Caco-2 (cell line): ENCODE measurements around the gene OR5M3. TPM values are rescaled to one million over a fixed set of nuclear protein-coding genes. Genes with fewer than 3 reads are reported as not detected.

Experiments used
- BruUV-seq: library from RNA; stranded (reverse); fragments of 400-500 nt; replicated peaks from 2 replicates; lab custom pipeline; 2021; lab: Mats Ljungman, UMichigan
- CTCF ChIA-PET: fragments of 300-600 bp; sonication (Branson Sonifier 250); formaldehyde crosslinking; loops from one replicate; lab custom pipeline; 2022; ENCODE audit warnings: antibody characterized with exemption; lab: Charles Lee
- POLR2A ChIA-PET: fragments of 300-600 bp; sonication (Branson Sonifier 250); formaldehyde crosslinking; loops from one replicate; lab custom pipeline; 2022; ENCODE audit warnings: antibody characterized with exemption; lab: Charles Lee
- DNase-seq, 2 experiments: peaks; one replicate each; pipeline versions ENCODE4 v3.0.0 to v3.0.0-alpha.2; 2020 to 2022
- H3K27me3 ChIP-seq: replicated peaks from 2 replicates; pipeline ENCODE4 v1.6.0; 2011; ENCODE audit warnings: low read length; ENCODE audit not compliant: control insufficient read depth, insufficient read depth
- H3K36me3 ChIP-seq: 2 replicates; pipeline ENCODE4 v1.5.1; 2011; ENCODE audit warnings: low read length; ENCODE audit not compliant: control insufficient read depth, insufficient read depth
- H3K4me1 ChIP-seq: fragments of 250-450 bp; sonication (Bioruptor Pico); 2 replicates; pipeline ENCODE4 v1.5.1; 2020; ENCODE audit warnings: mild to moderate bottlenecking
- H3K4me3 ChIP-seq: 2 replicates; pipeline ENCODE4 v1.5.1; 2011; ENCODE audit warnings: low read depth, mild to moderate bottlenecking, control low read depth, low read length
- H3K9me3 ChIP-seq: fragments of 250-450 bp; sonication (Bioruptor Pico); 2 replicates; pipeline ENCODE4 v1.5.1; 2020; ENCODE audit warnings: mild to moderate bottlenecking, moderate library complexity
- H3K27ac Mint-ChIP-seq: one replicate; pipeline ENCODE4 v1.8.0; 2022; ENCODE audit warnings: mixed read lengths; ENCODE audit not compliant: unreplicated experiment
- H3K27me3 Mint-ChIP-seq: one replicate; pipeline ENCODE4 v1.8.0; 2022; ENCODE audit warnings: mixed read lengths; ENCODE audit not compliant: insufficient read depth, unreplicated experiment
- H3K36me3 Mint-ChIP-seq: one replicate; pipeline ENCODE4 v1.8.0; 2022; ENCODE audit warnings: mild to moderate bottlenecking, mixed read lengths; ENCODE audit not compliant: insufficient read depth, unreplicated experiment
- H3K4me1 Mint-ChIP-seq: one replicate; pipeline ENCODE4 v1.8.0; 2022; ENCODE audit warnings: low read depth, mixed read lengths; ENCODE audit not compliant: unreplicated experiment
- H3K4me3 Mint-ChIP-seq: one replicate; pipeline ENCODE4 v1.8.0; 2022; ENCODE audit warnings: mild to moderate bottlenecking, moderate library complexity, mixed read lengths; ENCODE audit not compliant: unreplicated experiment
- H3K9me3 Mint-ChIP-seq: one replicate; pipeline ENCODE4 v1.8.0; 2022; ENCODE audit warnings: mixed read lengths; ENCODE audit not compliant: unreplicated experiment
- intact Hi-C: fragments of 100-400 bp; cut with micrococcal nuclease; formaldehyde crosslinking; loops from one replicate; pipeline ENCODE4 v1.10.0; 2022; ENCODE audit not compliant: unreplicated experiment
- total RNA-seq: library from RNA; stranded (reverse); gene quantifications from 2 replicates; pipeline ENCODE4 v1.2.3, GENCODE V29; 2022
- TF ChIP-seq, protein P1 (sequence below), 2 experiments: fragments of 200-600 bp in 1 of 2; IDR thresholded peaks; 1 replicate in 1 of 2; 2 replicates in 1 of 2; pipeline versions ENCODE4 v1.5.1 to v1.8.0; 2011 to 2022; ENCODE audit warnings: antibody characterized with exemption in 1 of 2, control low read depth in 1 of 2, inconsistent platforms in 1 of 2, low read depth in 1 of 2, low read length in 1 of 2, mild to moderate bottlenecking in 1 of 2, moderate library complexity in 1 of 2; ENCODE audit not compliant: insufficient read depth in 1 of 2, severe bottlenecking in 1 of 2, unreplicated experiment in 1 of 2

OR5M3 gene
- total RNA-seq, 1 experiment from 2014 or later: not detected

- H3K9me3 Mint-ChIP-seq: no peaks in the 10 kb centered on the region
- Histone ChIP-seq H3K36me3 (no peaks in the 10 kb centered on the region), H3K4me3 (no peak overlapping the region), H3K4me1 (no peaks in the 10 kb centered on the region), H3K27me3 (no peaks in the 10 kb centered on the region), H3K9me3 (no peaks in the 10 kb centered on the region)
- no peak for DNase-seq
- BruUV-seq: no TSS peak
- TF ChIP-seq, protein P1, sequence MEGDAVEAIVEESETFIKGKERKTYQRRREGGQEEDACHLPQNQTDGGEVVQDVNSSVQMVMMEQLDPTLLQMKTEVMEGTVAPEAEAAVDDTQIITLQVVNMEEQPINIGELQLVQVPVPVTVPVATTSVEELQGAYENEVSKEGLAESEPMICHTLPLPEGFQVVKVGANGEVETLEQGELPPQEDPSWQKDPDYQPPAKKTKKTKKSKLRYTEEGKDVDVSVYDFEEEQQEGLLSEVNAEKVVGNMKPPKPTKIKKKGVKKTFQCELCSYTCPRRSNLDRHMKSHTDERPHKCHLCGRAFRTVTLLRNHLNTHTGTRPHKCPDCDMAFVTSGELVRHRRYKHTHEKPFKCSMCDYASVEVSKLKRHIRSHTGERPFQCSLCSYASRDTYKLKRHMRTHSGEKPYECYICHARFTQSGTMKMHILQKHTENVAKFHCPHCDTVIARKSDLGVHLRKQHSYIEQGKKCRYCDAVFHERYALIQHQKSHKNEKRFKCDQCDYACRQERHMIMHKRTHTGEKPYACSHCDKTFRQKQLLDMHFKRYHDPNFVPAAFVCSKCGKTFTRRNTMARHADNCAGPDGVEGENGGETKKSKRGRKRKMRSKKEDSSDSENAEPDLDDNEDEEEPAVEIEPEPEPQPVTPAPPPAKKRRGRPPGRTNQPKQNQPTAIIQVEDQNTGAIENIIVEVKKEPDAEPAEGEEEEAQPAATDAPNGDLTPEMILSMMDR (IDR thresholded peaks at IDR 0.05; ENCODE audit: insufficient read depth in 1 of 2, low read depth in 1 of 2, low read length in 1 of 2, severe bottlenecking in 1 of 2, unreplicated experiment in 1 of 2): no peak
- CTCF ChIA-PET: no interaction called here
- POLR2A ChIA-PET: no interaction called here
- H3K4me1 Mint-ChIP-seq: no peaks in the 10 kb centered on the region
- no peaks in the 10 kb centered on the region for H3K27me3 Mint-ChIP-seq
- intact Hi-C loops: no loop called here
- H3K27ac Mint-ChIP-seq: no peak overlapping the region
- no peak overlapping the region for H3K4me3 Mint-ChIP-seq
- no peaks in the 10 kb centered on the region for H3K36me3 Mint-ChIP-seq
Observed at GRCh38 chr11:56457076-56457475, 16.1 kb downstream of the OR5M3 start.

DNA sequence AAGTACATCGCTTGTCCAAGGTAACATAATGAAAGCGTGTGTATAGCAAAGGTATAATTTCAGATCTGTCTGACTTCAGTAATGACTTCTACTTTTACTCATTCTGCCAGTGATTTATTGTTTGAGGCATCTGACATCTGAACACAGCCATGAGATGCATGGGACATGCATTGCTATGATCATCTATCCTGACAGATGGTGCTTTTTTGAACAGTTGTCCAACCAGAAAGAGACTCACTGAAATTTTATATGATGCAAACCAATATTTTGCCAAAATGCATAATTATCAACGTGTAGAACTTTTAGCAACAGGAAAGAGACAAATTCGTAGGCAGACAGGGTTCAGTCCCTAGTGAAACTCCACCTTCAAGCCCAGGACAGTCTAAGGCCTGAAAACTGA is 19.6 kb downstream of the OR5M3 start:
- intact Hi-C loops: no loop called here
- no peak overlapping the region for H3K27ac Mint-ChIP-seq
- no peaks in the 10 kb centered on the region for H3K27me3 ChIP-seq
- ChIA-PET POLR2A (no interaction called here), CTCF (no interaction called here)
- H3K9me3 Mint-ChIP-seq: no peaks in the 10 kb centered on the region
- H3K4me1 ChIP-seq: no peaks in the 10 kb centered on the region
- H3K36me3 ChIP-seq: no peaks in the 10 kb centered on the region
- no TSS peak for BruUV-seq
- TF ChIP-seq, protein P1 (IDR thresholded peaks at IDR 0.05; ENCODE audit: insufficient read depth in 1 of 2, low read depth in 1 of 2, low read length in 1 of 2, severe bottlenecking in 1 of 2, unreplicated experiment in 1 of 2): no peak
- H3K27me3 Mint-ChIP-seq: no peaks in the 10 kb centered on the region
- H3K36me3 Mint-ChIP-seq: no peaks in the 10 kb centered on the region
- H3K4me3 ChIP-seq: no peak overlapping the region
- H3K9me3 ChIP-seq: no peaks in the 10 kb centered on the region
- no peak for DNase-seq
- H3K4me3 Mint-ChIP-seq: no peak overlapping the region
- H3K4me1 Mint-ChIP-seq: no peaks in the 10 kb centered on the region

Other genes with a start within 250 kb of the OR5M3 start
- gene OR5T2, start 239.1 kb downstream of the OR5M3 start, total RNA-seq: not detected in 2 replicates
- gene OR5T3, start 221.1 kb downstream of the OR5M3 start, total RNA-seq: not detected in 2 replicates
- not detected in 2 replicates for gene OR5T1, start 199.2 kb downstream of the OR5M3 start, total RNA-seq
- gene OR8H1, start 181.1 kb downstream of the OR5M3 start, total RNA-seq: not detected in 2 replicates
- gene OR8K3, start 158.2 kb downstream of the OR5M3 start, total RNA-seq: not detected in 2 replicates
- gene OR8K1, start 127.3 kb downstream of the OR5M3 start, total RNA-seq: not detected in 2 replicates
- gene OR8J1, start 119.1 kb downstream of the OR5M3 start, total RNA-seq: not detected in 2 replicates
- gene OR8U1, start 97.7 kb downstream of the OR5M3 start, total RNA-seq: not detected in 2 replicates
- gene OR5AL1, start 60.7 kb downstream of the OR5M3 start, total RNA-seq: not detected in 2 replicates
- not detected in 2 replicates for gene OR5M8, start 18.0 kb upstream of the OR5M3 start, total RNA-seq
- not detected in 2 replicates for gene OR5M11, start 69.9 kb upstream of the OR5M3 start, total RNA-seq
- gene OR5M10, start 104.4 kb upstream of the OR5M3 start, total RNA-seq: not detected in 2 replicates
- gene OR5M1, start 141.5 kb upstream of the OR5M3 start, total RNA-seq: not detected in 2 replicates
- gene OR5AP2, start 169.1 kb upstream of the OR5M3 start, total RNA-seq: not detected in 2 replicates
- not detected in 2 replicates for gene OR5AR1, start 190.3 kb upstream of the OR5M3 start, total RNA-seq
- not detected in 2 replicates for gene OR9G1, start 225.7 kb upstream of the OR5M3 start, total RNA-seq